Measurements from ENCODE around the gene LINGO3.
"Not testable (repeated sequence)": the region's sequence is repeated elsewhere in the genome, so short reads cannot be mapped to it uniquely, and the experiment has no call there.

LINGO3 gene

GRCh38 chr19:2308114-2308556 lies at the start of gene LINGO3:
TSS of gene LINGO3 (minus strand) at chr19:2308154. CDS start at chr19:2291776, 16,378 bp downstream.
- no peak for DNase-seq

- no peak for DNase-seq
Measured at GRCh38 chr19:2356036-2356646, 48.2 kb upstream of the LINGO3 start.

- DNase-seq, result no peak
Measured at GRCh38 chr19:2355168-2356035, 47.4 kb upstream of the LINGO3 start.

- no peak for DNase-seq
Measured at GRCh38 chr19:2354670-2355069, 46.7 kb upstream of the LINGO3 start.

- DNase-seq, result no peak
Measured at GRCh38 chr19:2353887-2354592, 46.1 kb upstream of the LINGO3 start.

- no peak for DNase-seq
Measured at GRCh38 chr19:2353159-2353886, 45.4 kb upstream of the LINGO3 start.

GRCh38 chr19:2352121-2352520 lies 44.2 kb upstream of the LINGO3 start:
- DNase-seq, result no peak

- DNase-seq, result no peak
Measured at GRCh38 chr19:2351591-2351990, 43.6 kb upstream of the LINGO3 start.

- DNase-seq, result no peak
Measured at GRCh38 chr19:2350656-2351055, 42.7 kb upstream of the LINGO3 start.

- DNase-seq, result not testable (repeated sequence)
Measured at GRCh38 chr19:2349818-2350217, 41.9 kb upstream of the LINGO3 start.

GRCh38 chr19:2345794-2346663 lies 38.1 kb upstream of the LINGO3 start:
- DNase-seq, result no peak

- no peak for DNase-seq
Measured at GRCh38 chr19:2345076-2345475, 37.1 kb upstream of the LINGO3 start.

- DNase-seq, result no peak
Measured at GRCh38 chr19:2344381-2344870, 36.5 kb upstream of the LINGO3 start.

- no peak for DNase-seq
Measured at GRCh38 chr19:2343289-2343982, 35.5 kb upstream of the LINGO3 start.

GRCh38 chr19:2342656-2343288 lies 34.8 kb upstream of the LINGO3 start:
- DNase-seq, result no peak

- DNase-seq, result no peak
Measured at GRCh38 chr19:2341982-2342381, 34.0 kb upstream of the LINGO3 start.

- DNase-seq, result no peak
Measured at GRCh38 chr19:2341244-2341751, 33.3 kb upstream of the LINGO3 start.

GRCh38 chr19:2340496-2341243 lies 32.7 kb upstream of the LINGO3 start:
- DNase-seq, result no peak

GRCh38 chr19:2339644-2340310 lies 31.8 kb upstream of the LINGO3 start:
- no peak for DNase-seq

Measured in NCI-H1092 (cell line).